OCI-M2 (cell line): ENCODE results near the gene DYRK1B.
"Not testable (repeated sequence)": the region's sequence is repeated elsewhere in the genome, so short reads cannot be mapped to it uniquely, and the experiment has no call there.

Experiments used
- DNase-seq: peaks from one replicate; lab custom pipeline; 2025; ENCODE audit not compliant: unreplicated experiment; lab: John Stamatoyannopoulos, UW

The DYRK1B gene

DNA sequence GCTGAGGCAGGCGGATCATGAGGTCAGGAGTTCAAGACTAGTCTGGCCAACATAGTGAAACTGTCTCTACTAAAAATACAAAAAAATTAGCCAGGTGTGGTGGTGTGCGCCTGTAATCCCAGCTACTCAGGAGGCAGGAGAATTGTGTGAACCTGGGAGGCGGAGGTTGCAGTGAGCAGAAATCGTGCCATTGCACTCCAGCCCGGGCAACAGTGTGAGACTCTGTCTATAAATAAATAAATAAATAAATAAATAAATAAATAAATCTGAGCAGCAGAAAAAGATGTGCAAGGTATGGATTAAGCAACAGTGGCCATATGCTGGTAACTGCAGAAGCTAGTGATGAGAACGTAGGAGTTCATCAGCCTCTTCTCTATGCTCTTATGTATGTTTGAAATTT lies 19.9 kb downstream of the DYRK1B start:
- not testable (repeated sequence) for DNase-seq

- no peak for DNase-seq
Observed at GRCh38 chr19:39813264-39813993, 20.5 kb downstream of the DYRK1B start.

- DNase-seq = no peak
Observed at GRCh38 chr19:39811064-39811463, 22.9 kb downstream of the DYRK1B start.

DNA sequence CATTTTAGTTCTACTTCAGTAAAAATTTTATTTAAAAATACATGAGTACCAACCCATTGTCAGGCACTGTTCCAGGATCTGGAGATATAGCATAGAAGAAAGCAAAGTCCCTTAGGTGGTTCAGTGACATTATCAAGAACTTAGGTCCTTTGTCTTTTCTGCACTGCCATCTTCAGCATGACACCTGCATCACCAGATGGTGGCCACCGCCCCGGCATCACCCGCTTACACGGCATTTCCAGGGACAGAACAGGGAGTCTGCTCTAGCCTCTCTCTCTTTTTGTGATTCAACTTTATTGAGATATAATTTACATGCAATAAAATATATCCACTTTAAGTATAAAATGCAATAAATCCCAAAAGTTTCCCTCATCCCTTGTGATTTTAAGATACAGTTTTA lies 23.5 kb downstream of the DYRK1B start:
- DNase-seq = no peak

GRCh38 chr19:39809368-39809767 lies 24.6 kb downstream of the DYRK1B start:
- DNase-seq = no peak

- not testable (repeated sequence) for DNase-seq
Observed at GRCh38 chr19:39808688-39809087, 25.3 kb downstream of the DYRK1B start.

GRCh38 chr19:39807846-39808364 lies 26.1 kb downstream of the DYRK1B start:
- no peak for DNase-seq

GRCh38 chr19:39805104-39805503 lies 28.9 kb downstream of the DYRK1B start:
- no peak for DNase-seq

DNA sequence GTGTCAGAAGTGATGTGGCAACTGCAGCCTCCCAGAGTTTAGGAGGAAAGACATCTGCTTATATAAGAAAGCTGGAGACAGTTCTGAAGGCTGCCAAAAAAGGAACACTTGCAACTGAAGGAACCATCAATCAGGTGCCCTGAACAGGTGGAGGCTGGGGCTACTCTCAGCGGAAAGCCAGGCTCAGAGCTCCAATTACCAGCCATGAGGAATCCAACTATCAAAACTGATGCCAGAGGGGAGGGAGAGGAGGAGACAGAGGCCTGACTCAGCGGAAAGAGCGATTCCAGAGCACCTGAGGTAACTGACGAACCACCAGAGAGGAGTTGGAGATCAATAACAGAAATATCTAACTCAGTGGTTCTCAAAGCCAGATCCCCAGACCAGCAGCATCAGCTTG lies 31.0 kb downstream of the DYRK1B start:
- no peak for DNase-seq

DNA sequence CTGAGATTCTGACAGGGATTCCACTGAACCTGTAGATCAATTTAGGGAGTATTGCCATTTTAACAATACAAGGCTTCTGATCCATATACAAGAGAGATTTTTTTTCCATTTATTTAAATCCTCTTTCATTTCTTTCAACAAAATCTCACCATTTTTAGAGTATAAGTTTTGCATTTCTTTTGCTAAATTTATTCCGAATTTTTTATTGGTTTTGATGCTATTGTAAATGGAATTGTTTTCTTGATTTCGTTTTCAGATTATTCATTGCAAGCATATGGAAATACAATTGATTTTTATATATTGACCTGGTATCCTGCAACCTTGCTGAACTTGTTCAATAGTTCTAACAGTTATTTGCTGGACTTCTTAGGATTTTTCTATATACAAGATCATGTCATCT lies 36.9 kb downstream of the DYRK1B start:
- no peak for DNase-seq

DNA sequence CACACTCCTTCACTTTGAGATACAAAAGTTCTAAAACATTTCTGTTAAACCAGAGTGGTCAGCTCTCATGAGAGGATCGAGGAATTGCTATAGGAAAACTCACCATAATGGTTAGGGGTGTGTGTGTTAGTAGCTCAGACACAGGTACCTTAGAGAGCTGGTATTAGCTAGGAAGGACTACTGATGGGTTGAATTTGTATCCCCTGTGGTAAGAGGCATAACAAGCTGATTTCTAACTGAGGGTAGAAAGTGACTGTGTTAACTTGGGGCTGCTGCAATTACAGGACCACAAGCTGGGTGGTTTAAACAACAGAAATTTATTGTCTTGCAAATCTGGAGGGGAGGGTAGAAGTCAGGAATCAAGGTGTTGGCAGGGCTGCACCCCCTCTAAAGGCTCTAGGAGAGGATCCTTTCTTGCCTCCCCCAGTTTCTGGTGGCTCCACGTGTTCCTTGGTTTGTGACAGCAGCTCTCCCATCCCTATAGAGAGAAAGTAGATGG lies 37.9 kb downstream of the DYRK1B start:
- DNase-seq = no peak

DNA sequence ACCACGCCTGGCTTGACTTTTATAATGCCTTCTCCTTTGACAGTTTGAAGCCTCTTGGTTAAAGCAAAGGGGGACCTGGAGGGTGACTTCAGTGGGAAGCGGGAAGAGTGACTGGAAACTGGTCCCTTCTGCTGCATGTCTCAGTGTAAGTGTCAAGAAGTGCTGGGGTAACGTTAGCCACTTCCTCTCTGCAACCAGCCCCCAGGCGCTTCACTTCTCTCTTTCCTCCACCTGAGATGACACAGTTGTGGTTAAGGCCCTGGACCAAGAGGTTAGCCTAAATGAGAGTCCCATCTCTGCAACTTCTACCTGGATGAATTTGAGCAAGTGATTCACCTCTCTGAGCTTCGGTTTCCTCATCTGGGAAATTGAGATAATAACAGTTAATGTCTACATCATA lies 39.0 kb downstream of the DYRK1B start:
- DNase-seq = no peak

DNA sequence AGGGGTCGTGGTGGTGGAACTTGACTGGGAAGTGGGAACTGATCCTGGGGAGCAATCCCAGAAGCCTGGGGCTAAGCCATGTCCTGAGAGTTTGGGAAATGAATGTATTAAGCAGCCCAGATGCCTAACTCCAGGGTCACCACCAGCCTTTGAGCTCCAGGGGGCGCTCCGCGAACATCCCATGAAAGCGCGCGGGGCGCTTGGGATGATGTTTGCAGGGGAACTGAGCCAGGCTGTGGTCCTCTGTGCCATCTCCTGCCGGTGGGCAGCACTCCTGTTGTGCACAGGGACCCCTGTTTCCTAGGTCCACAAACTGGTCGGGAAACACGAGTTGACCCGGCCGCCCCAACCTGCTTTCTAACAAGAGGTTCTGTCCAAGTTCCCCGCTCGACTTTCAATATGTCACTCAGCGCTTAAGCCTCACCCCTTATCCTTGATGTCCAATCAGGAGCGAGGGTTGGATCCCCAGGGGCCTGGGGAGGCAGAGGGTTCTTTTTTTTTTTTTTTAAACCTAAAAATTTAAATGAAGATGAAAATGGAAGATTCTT lies 40.9 kb downstream of the DYRK1B start:
- peak; percentile 19 for DNase-seq

- DNase-seq = no peak
Observed at GRCh38 chr19:39788244-39788643, 45.7 kb downstream of the DYRK1B start.

DNA sequence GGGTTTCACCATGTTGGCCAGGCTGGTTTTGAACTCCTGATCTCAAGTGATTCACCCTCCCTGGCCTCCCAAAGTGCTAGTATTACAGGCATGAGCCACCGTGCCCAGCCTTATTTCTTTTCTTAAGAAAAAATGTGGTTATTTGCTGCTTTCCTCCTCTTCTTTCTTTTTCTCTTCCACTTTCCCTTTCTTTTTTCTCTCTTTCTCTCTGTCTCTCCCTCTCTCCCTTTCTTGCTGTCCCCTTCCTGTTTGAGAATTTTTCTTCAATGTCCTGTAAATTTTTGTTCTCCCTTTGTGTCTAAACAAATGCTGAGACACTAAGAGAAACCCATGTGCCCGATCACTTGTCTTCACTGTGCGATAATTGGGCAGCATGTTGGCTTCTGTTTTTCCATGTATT lies 53.1 kb downstream of the DYRK1B start:
- no peak for DNase-seq

GRCh38 chr19:39778763-39779162 lies 55.2 kb downstream of the DYRK1B start, which contains the start of gene LEUTX:
TSS of gene LEUTX (plus strand) at chr19:39778854. CDS start at chr19:39778921, 67 bp downstream.
- no peak for DNase-seq
